OCI-M2 (cell line): ENCODE data around the gene CABP2.
"Not testable (repeated sequence)": the region's sequence is repeated elsewhere in the genome, so short reads cannot be mapped to it uniquely, and the experiment has no call there.

ENCODE experiments used
- DNase-seq: peaks from one replicate; lab custom pipeline; 2025; ENCODE audit not compliant: unreplicated experiment; lab: John Stamatoyannopoulos, UW

CABP2 gene

DNA sequence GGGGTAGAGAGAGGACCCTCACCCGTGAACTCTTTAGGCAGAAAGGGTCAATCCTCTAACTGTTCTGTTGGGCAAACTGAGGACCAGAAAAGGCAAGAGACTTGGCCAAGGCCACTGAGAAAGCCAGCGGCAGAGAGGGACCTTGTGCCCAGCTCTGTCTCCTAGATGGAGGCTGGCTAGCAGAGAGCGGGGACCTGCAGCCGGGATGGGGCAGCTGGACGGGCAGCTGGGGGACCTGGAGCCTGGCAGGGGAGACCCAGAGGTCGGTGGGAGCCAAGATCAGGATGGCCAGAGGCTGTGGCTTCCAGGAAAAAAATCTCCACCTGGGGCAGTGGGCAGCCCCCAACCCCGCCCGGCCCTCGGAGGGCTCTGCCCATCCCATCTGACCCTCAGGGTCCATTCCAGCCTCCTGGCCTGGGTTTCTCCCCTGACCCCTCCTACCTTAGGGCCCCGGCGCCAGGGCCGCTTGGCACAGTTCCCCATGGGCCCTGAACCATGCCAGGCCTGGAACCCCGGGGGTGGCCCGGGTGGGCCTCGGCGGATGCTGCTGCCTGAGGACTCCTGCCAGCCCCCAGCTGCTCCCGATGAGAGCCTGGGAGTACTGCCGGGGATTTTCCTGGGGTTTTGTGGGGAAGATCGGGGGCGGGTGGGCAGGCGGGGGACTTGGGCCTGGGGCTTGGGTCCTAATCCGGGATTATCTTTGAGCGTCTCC, at the start of gene CABP2:
CABP2 (minus strand) TSS at position 603 of the 712 bp plus-strand sequence; CDS start at position 483, 120 bp downstream.
- DNase-seq, result no peak

DNA sequence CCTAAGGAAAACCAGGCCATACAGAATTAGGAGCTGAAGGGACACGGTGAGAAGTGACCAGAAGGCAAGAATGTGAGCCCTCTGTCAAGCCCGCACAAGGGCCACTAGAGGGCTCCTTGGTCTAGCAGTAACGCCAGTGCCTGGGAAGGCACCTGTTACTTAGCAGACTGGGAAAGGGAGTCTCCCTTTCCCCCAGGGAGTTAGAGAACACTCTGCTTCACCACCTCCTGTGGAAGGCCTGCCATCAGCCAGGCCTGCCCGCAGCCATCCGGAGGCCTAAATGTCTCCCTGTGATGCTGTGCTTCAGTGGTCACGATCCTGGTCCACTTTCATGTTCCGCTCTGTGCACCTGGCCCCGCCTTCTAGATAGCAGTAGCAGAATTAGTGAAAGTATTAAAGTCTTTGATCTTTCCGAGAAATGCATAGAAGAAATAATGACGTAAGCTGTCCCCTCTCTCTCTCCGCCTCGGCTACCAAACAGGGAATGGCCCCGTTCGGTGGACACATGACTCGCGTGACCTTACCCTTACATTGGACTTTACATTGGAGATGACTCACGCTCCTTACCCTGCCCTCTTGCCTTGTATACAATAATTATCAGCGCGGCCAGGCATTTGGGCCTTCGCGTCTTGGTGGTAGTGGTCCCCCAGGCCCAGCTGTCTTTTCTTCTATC, 49.6 kb upstream of the CABP2 start:
- no peak for DNase-seq

DNA sequence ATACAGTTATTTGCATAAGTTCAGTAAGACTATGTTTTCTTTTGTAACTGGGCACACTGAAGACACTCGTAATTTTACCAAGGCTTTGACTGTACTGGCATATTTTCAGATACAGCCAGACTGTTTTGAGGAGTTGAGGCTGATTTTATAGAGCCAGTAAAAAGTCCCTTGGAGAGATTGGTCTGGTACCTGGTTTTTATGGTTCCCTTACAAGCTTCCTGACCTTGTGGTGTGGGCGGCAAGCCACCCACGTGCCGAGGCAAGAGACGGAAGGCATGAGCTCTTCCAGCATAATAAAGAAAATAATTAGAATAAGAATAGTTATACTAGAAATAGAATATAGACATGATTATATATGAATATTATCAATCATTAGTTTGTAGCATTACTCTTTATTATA, 49.1 kb upstream of the CABP2 start:
- no peak for DNase-seq

DNA sequence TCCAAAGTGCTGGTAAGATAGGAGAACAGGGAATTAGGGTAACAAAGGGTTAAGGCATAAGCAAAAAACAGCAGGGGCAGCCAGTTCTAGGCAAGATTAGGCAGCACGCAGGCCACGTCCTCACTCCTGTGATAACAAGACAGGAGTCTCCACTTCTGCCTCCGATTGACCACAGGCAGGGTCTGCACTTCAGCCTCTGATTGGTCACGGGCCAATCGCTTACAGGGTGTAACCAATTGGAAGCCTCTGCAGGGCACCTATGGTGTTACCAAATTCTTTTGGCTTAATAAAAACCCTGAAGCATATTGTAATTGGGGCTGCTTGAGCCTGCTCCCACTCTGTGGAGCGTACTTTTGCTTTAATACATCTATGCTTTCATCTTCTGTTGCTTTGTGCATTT, 48.2 kb upstream of the CABP2 start:
- DNase-seq, result no peak

DNA sequence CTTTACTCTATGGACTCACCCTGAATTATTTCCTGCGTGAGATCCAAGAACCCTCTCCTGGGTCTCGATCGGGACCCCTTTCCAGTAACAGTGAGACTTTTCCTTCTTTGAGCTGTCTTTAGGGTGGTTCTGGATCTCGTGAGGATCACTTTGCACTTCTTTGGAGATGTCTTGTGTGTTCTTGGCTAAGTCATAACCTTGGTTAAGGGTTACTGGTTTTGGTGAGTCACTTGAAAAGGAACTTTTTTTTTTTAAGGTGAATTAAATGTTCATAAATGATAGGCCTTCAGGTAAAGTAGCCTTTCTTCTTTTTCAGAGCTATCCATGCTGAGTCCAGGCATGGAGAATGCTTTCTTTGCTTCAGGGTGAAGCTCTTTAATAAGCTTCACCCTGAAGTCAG, 41.0 kb upstream of the CABP2 start:
- DNase-seq, result no peak

DNA sequence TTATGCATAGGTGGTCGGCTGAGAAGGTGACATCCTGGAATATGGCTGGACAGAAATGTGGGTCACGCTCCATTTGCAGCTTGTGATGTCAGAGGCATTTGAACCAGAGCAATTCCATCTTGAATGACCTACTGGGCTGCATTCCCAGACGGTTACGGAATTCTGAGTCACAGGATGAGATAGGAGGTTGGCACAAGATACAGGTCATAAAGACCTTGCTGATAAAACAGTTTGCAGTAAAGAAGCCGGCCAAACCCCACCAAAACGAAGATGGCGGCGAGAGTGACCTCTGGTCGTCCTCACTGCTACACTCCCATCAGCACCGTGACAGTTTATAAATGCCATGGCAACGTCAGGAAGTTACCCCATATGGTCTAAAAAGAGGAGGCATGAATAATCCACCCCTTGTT, 40.5 kb upstream of the CABP2 start:
- DNase-seq, result not testable (repeated sequence)

DNA sequence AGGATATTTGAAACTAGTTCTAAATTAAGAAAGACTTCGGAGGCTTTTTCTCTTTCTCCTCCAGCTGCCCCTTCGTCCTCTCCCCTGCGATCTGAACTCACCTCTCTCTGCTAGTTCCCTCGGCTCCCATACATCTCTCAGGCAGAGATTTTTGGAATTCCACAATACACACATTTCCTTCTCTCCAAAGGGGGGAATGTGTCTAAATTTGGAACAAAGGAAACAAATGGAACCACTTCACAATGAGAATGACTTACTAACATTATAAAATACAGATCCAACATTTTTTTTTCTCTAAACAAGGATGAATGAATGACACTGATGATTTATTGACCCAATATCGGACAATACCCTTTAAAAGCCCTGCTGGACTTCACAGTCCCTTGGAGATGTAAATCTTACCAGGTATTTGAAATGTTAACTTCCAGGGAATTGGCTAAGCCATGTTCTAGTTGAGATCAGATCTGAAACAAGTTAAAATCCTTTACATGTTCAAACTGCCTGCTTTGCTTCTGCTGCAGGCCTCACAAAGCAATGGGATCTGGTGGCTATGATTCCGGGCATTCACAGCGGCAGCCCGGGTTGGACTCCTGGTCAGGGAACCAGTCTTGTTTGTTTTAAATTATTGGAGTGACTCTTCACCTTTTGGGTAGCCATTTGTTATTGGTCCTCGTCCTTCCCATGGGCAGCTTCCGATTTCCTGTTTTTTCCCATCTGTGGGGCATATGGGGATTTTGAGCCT, 39.9 kb upstream of the CABP2 start:
- no peak for DNase-seq

DNA sequence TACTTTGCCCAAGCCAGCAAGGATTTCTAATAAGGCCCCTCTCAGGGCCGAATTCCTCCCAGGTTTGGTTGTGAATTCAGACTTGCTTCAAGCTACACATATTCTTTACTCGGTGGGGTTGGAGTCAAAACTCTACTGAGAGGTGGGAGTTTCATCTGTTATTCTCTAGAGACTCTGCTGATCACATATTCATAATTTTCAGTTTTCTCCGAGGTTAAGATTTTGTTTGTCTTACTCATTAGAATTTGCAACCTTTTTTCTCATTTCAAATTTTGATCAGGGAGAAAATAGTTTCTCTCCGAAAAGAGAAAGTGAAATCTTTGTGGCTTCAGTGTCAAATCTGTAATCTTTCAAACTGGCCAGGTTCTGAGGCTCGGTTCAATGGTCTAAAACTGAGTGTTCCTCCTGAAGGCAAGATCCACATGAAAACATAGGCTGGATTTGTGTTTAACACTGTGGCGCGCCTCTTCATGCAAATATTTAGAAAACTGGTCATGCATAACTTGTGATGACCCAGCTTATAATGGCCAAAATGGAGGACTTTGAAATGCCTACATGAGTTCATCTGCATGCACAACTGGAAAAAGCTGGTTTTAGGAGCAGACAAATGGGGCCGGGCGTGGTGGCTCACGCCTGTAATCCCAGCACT, 38.8 kb upstream of the CABP2 start:
- no peak for DNase-seq

DNA sequence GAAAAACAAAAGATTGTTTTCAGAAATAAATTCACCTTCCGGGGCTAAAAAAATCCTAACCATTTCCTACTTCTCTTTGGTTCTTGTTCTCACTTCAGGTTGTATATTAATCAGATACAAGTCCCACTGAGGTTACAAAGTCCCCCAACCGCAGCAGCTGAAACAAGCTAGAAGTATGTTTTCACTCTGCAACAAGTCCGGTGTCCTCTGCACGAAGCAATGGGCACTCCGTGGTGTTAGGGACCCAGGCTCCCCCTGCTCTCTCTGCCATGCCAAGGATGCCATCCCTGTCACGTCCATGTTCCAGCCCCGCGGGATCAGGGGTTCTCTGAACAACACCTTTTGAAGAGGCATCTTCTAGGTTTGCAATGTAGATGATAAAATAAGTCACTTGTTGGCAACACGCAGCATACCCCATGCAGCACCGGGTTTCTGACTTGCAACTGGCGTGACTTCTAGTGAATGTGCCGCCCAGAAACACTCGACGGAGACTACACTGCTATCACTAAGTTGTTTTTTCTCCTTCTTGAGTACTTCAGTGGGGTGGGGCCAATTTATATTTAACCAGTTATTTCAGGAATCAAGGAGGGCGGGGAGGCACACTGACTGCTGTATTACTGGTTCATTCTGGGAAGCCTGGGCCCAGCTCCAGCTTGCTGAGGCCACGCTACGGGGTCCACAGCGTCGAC, 35.0 kb upstream of the CABP2 start:
- DNase-seq, result no peak

DNA sequence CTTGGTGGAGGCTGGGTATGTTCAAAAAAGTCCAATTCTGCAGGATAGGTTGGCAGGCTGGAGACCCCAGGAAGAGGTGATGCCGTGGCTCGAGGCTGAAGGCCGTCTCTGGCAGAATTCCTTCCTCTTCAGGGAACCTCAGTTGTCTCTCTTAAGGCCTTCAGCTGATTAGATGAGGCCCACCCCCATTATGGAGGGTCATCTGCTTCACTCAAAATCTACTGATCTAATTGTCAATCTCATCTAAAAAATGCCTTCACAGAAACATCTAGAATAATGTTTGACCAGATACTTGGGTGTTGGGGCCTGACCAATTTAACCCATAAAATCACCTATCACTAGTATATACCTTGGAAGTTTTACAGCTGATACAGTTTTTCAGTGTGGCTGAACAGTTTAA, 33.0 kb upstream of the CABP2 start:
- no peak for DNase-seq

DNA sequence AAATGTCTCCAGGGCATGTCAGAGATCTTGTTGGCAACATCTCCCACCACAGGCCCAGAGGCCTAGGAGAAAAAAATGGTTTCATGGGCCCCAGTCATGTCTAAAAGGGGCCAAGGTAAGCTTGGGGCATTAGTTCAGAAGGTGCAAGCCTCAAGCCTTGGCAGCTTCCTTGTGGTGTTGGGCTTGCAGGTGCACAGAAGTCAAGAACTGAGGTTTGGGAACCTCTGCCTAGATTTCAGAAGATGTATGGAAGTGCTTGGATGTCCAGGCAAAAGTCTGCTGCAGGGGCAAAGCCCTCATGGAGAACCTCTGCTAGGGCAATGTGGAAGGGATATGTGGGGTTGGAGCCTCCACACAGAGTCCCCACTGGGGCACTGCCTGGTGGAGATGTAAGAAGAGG, 28.5 kb upstream of the CABP2 start:
- DNase-seq, result not testable (repeated sequence)

DNA sequence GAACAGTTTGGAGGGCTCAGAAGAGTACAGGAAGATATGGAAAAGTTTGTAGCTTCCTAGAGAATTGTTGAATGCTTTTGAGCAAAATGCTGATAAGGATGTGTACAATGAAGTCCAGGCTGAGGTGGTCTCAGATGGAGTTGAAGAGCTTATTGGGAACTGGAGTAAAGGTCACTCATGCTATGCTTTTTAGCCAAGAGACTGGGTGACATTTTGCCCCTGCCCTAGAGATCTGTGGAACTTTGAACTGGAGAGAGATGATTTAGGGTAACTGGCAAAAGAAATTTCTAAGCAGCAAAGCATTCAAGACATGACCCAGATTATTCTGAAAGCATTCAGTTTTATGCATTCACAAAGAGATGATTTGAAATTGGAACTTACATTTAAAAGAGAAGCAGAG, 27.9 kb upstream of the CABP2 start:
- DNase-seq, result no peak

DNA sequence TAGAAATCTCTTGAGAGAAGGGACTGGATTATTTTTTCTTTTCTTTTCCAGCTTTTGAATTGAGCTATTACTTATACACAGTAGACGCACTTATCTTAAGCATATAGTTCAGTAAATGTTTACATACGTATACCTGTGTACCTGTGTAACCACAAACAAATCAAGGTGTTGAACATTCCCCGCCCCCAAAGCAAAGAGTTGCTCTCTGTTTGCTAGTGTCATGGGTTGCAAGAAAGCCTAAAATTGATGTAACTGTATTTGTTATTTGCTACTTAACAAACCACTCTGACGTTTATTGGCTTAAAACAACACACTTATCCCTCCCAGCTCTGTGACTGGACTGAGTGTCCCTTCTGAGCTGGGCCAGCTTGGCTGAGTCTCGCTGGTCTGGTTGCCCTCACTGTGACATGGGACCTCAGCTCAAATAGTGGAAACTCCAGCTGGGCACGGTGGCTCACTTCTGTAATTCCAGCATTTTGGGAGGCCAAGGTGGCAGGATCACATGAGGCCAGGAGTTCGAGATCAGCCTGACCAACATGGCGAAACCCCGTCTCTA, 25.4 kb upstream of the CABP2 start:
- DNase-seq, result no peak

DNA sequence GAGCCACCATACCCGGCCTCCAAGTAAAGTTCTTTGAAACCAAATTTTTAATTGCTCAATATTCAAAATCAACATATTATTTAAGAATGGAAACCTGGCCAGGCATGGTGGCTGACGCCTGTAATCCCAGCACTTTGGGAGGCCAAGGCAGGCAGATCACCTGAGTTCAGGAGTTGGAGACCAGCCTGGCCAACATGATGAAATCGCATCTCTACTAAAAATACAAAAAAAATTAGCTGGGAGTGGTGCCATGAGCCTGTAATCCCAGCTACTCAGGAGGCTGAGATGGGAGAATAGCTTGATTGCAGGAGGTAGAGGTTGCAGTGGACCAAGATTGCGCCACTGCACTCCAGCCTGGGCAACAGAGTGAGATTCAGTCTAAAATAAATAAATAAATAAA, 24.9 kb upstream of the CABP2 start:
- not testable (repeated sequence) for DNase-seq

DNA sequence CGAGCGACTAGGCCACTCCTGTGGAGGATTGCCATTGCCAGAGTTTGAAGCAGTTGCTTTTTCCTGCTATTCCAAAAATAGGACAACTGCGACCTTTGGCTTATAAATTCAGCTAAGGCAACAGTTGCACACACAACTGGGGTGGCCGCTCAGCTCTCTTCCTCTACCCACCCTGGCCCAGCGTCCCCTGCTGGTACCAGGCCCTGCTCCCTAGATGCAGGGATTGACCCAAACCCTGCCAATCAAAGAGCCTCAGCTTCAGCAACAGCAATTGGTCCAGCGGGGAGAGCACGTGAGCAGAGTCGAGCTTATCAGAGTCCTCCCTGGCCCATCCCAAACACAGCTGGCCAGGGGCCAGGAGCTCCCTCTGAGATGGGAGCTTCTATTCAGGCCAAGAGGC, 22.0 kb upstream of the CABP2 start:
- DNase-seq, result no peak

DNA sequence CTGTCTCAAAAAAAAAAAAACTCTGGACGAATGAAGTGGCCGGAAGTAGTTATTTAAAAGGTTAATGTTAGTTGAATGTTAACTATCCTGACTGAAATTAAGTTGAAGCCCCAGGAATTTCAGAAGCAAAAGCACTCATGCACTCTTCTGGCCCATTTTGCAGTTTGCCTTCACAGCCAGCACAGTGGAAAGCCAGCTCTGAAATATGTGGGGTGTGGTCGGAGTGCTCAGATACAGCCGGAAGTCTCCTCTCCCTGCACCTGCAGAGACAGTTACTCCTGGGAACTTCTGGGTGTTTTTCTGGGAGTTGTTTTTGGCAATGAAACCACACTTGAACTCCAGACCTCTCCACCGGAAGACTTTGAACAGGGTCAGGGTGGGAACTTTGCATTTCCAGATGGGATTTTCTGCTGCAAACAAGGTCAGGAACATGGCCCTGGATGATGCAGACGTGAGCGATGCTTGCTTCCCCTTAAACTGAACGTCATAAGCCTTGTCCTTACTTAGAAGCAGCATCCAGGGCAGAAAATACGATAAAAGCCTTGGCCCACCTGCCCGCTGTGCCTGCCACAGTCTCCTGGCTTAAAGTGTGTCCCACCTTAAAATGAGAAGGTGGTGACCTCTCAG, 21.5 kb upstream of the CABP2 start:
- no peak for DNase-seq

DNA sequence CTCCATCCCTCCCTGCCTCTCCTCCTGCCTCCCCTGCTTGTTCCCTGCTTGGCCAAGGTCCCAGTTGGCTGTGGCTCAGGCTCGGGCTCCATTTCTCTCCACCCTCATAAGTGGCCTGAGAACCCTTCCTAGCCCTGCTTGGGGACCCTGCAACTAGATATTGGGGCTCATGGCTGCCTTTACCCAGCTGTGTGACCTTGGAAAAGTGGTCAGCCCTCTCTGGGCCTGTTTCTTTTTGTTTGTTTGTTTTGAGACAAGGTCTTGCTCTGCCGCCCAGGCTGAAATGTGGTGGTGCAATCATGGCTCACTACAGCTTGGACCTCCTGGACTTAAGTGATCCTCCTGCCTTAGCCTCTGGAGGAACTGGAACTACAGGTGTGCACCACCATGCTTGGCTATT, 20.3 kb upstream of the CABP2 start:
- DNase-seq, result no peak

DNA sequence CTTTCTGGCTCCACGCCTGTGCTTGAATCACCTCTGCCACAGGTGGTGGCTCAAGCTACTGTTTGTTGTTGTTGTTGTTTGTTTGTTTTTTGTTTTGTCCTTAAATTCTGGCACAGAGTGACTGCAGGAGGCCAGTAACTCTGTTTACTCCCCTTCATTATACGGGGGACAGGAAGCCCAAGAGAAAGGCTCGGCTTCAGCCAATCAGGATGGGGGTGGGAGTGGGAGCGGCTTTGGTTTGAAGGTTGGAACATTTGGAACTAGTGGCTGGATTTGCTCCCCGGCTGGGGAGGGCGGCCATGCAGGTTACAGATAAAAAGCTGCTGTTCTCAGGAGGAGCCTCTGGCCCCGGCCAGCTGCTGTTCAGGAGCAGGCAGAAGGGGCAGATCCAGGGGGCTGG, 19.7 kb upstream of the CABP2 start:
- DNase-seq, result no peak

DNA sequence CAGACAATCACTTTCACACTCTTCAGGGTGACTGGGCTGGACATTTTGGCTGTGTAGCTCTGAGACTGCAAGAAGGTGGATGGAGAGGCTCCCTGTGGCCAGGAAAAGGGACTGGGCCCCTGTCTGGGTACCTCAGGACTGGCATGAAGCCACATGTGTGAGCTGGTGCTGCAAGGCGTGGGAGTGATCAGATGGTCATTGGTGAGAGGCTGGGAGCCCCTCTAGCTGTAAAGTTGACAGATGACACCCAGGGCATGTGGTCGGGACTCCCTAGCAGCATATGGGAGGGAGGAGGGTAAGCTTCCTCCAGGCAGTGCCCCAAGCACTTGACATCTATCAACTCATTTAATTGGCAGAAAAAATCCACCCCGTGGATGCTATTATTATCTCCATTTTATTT, 18.9 kb upstream of the CABP2 start:
- DNase-seq, result no peak

DNA sequence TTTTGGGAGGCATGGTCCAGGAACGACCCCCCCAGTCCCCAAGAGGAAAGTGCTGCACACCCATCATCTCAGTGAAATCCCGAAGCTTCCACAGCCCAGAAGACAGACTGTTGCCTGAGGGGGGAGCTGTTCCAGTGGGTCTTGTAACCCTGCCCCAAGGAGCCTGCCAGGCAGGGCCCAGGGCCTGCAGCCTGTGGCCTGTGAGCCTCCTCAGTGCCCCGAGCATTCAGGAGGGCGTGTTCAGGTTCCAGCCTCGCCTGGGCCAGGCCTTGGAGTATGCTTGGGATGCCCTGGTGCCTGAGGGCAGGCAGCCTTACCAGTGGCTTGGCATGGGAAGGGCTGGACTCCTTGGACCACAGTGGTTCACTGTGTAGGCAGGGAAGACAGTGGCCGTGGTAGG, 18.0 kb upstream of the CABP2 start:
- DNase-seq, result no peak
